NCI-H187 treated with DMSO at 0.1 percent for 48 hours (cell line): ENCODE measurements around the gene CLIP3.
"Not testable (repeated sequence)": the region's sequence is repeated elsewhere in the genome, so short reads cannot be mapped to it uniquely, and the experiment has no call there.

Experiments
- DNase-seq: peaks from one replicate; lab custom pipeline; 2025; lab: John Stamatoyannopoulos, UW

The CLIP3 gene

GRCh38 chr19:35980997-35981396, 51.7 kb downstream of the CLIP3 start:
- not testable (repeated sequence) for DNase-seq

GRCh38 chr19:35978832-35979365, 53.8 kb downstream of the CLIP3 start:
- no peak for DNase-seq

DNA sequence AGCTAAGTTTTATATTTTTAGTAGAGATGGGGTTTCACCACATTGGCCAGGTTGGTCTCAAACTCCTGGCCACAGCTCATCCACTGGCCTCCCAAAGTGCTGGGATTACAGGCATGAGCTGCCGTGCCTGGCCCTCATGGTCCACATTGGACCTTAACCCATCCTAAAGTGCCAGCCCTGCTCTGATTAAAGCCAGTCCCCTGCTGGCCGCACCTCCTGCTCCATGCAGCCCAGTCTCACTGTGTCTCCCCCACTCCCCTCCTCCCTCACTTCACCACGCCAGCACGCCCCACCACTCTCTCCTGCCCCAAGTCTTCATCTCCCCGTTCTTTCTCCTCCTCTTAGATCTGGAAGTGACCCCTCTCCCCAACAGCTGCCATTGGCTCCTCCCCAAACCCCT, 54.4 kb downstream of the CLIP3 start:
- DNase-seq, result no peak

DNA sequence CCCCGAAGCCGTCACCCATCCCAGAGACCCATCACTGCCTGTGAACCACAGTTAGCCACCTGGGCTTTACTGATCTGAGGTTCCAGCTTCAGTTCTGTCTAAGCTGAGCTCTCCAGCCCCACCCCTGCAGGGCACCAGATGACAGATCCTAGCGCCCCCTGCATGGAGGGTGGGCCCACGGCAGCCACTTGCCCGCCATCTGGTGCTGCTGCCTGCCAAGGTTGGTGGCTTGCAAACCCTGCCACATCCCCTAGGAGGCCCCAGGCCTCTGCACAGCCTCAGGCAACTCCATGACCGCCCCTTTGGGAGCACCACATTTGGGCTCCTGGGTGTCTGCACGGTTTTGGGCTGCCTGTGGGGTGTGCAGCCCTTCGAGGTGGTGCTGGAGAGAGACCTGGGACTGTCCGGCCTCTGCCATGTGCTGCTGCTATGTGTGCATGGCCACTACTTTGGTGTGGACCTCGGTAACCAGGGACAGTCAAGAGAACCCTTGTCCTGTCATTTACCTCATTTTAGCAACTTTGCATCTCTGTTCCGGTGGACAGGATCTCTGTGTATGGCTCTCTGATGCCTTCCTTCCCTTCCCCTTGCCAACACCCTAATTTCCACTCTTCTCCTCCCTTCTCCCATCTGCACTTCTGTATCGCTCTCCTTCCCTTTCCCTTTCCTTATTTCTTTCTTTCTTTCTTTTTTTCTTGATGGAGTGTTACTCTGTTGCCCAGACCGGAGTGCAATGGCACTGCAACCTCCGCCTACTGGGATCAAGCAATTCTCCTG, 55.0 kb downstream of the CLIP3 start:
- DNase-seq, result no peak

DNA sequence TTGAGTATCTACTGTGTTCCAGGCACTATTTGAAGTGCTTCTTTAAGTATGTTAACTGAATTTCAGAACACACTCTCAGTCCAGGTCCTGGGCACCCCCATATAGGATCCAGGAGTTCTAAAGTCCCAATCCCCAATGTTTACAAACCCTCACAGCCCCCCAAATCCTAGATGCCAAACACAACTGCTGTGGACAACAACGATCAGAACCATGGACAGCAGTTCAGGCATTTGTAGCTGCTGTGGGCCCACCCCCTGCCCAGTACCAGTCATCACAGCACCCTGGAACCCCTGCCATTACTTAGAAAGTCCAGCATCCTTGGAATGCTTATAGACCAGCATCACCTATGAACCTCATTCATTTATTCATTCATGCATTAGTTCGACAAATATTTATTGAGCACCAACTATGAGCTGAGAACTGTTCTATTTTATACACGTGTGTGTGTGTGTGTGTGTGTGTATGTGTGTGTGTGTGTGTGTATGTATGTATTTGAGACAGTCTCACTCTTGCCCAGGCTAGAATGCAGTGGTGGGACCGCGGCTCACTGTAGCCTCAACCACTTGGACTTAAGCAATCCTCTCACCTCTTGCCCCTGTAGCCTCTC, 57.0 kb downstream of the CLIP3 start:
- DNase-seq, result no peak

- no peak for DNase-seq
These were observed 59.2 kb downstream of the CLIP3 start for GRCh38 chr19:35973487-35973886.

- DNase-seq, result no peak
These were observed 65.9 kb downstream of the CLIP3 start for GRCh38 chr19:35966771-35967170.
